Esophagus squamous epithelium (tissue), 4 donors: ENCODE data around the gene DNAJC4.

ENCODE experiments used
- CTCF ChIP-seq, 6 experiments: fragments of 450-650 bp in 4 of 6; fragments of 200-600 bp in 2 of 6; sonication (generic) in 2 of 6; IDR thresholded peaks; one replicate each; pipeline ENCODE4 v1.5.1; 2016 to 2019; ENCODE audit warnings: antibody characterized with exemption in 6 of 6, mild to moderate bottlenecking in 4 of 6, moderate library complexity in 4 of 6
- POLR2A ChIP-seq, 4 donors: fragments of 450-650 bp; IDR thresholded peaks; one replicate each; pipeline ENCODE4 v1.6.1; 2017; ENCODE audit warnings: antibody characterized with exemption in 4 of 4, mild to moderate bottlenecking in 4 of 4, moderate library complexity in 3 of 4

- no peak for TF ChIP-seq CTCF (IDR thresholded peaks at IDR 0.05)
- TF ChIP-seq POLR2A (IDR thresholded peaks at IDR 0.05): no peak
Measured at GRCh38 chr11:64245401-64245796, 15.1 kb downstream of the DNAJC4 start.
